NB4 (cell line): Measurements from ENCODE around the gene METRNL.

ENCODE experiments used
- DNase-seq: peaks from one replicate; pipeline ENCODE4 v3.0.0; 2010; ENCODE audit warnings: low read depth
- H3K4me3 ChIP-seq: one replicate; pipeline ENCODE4 v1.5.1; 2011; ENCODE audit warnings: mild to moderate bottlenecking, low read depth, low read length, moderate library complexity
- CTCF ChIP-seq: IDR thresholded peaks from one replicate; pipeline ENCODE4 v1.5.1; 2012; ENCODE audit warnings: low read depth, low read length
- MYC ChIP-seq: IDR thresholded peaks from 2 replicates; pipeline ENCODE4 v1.6.1; 2011; ENCODE audit warnings: low read depth, low read length
- POLR2A ChIP-seq: IDR thresholded peaks from 2 replicates; pipeline ENCODE4 v1.6.1; 2011; ENCODE audit warnings: mild to moderate bottlenecking; ENCODE audit not compliant: insufficient read length; ENCODE audit errors: extremely low read depth
- TF ChIP-seq, protein P1 (sequence below): IDR thresholded peaks from 2 replicates; pipeline ENCODE4 v1.6.1; 2011; ENCODE audit warnings: low read depth, low read length

METRNL gene

DNA sequence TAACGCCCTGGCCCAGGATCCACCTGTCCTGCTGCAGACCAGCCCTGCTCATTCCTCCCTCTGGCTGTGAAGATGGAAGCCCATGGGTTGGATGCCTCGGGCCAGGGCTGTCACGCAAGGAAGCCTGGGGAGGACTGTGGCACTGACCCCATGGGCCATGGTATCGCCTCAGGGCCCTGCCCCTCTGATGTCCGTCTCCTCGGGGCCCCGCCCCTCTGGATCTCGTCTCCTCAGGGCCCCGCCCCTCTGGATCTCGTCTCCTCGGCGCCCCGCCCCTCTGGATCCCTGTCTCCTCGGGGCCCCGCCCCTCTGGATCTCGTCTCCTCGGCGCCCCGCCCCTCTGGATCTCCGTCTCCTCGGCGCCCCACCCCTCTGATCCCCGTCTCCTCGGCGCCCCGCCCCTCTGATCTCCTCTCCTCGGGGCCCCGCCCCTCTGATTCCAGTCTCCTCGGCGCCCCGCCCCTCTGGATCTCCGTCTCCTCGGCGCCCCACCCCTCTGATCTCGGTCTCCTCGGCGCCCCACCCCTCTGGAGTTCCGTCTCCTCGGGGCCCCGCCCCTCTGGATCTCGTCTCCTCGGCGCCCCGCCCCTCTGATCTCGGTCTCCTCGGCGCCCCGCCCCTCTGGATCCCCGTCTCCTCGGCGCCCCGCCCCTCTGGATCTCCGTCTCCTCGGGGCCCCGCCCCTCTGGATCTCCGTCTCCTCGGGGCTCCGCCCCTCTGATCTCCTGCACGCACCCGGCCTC, 24.0 kb downstream of the METRNL start:
- no peak for DNase-seq

GRCh38 chr17:83103943-83104311, 24.5 kb downstream of the METRNL start:
- TF ChIP-seq POLR2A (no peak), MYC (no peak), CTCF (no peak)
- TF ChIP-seq, protein P1, sequence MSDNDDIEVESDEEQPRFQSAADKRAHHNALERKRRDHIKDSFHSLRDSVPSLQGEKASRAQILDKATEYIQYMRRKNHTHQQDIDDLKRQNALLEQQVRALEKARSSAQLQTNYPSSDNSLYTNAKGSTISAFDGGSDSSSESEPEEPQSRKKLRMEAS: no peak
- DNase-seq: no peak
- no peak overlapping the region for H3K4me3 ChIP-seq

More for the DNA sequence above, 24.0 kb downstream of the METRNL start:
- H3K4me3 ChIP-seq: no peak overlapping the region
- TF ChIP-seq CTCF: no peak
- no peak for TF ChIP-seq MYC
- TF ChIP-seq, protein P1: no peak

DNA sequence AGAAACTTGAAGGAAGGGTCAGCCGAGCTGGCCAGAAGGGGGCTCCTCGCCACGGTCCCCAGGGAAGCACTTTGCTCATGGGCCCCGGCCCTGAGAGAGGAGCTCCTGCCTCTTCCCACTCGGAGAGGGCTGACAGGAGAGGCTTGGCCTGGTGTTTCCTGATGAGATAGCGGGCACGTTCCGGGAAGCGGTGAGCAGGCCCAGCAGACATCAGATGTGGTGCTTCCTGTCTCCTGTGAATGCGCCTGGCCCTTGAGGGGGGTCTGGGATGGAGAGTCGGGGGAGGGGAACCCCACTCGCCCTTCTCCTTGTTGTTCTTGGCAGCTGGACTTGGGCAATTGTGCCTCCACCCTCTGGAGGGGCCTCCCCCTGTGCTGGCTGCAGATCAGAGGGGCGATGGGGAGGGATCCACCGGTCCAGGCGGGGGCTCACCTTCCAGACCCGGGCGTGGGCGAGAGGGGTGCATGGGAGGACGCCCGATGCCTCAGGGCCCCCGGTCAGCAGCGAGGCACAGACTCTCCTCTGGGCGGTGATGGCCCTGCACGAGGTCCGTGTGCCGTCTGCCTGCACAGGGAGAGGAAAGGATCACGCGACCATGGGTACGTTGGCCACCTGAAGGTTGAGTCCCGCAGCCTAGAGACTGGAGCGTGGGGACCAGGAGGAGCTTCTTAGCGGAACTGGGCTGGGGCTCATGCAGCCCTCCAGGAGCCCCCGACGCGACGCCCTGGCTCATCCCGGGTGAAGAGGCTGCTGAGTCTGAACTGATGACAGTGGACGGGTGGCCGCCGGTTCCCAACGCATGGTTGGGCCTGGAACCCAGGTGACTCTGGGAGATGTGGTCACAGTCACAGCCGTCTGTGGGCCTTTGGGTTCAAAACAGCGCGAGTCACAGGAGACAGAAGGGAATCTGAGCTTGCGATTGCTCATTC, 25.4 kb downstream of the METRNL start:
- H3K4me3 ChIP-seq: no peak overlapping the region
- DNase-seq: no peak
- TF ChIP-seq CTCF (no peak), POLR2A (no peak), MYC (no peak)
- TF ChIP-seq, protein P1: no peak

DNA sequence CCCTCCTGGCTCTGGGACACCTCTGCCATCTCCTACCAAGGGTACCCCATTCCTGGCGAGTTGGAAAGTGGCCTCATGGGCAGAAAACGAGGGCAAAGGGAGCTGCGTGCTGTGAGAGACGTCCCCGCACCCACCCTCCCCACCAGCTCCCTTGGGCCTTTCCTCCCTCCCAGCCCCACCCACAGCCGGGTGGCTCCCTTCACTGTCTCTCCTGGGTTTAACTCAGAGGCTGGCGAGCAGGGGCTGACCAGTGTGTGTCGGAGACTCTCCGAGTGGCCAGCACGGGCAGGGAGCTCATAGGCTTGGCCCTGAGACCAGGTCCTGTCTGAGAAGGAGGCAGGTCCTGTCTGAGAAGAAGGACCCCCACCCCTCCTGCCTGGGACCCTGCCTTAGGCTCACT, 26.1 kb downstream of the METRNL start:
- DNase-seq: no peak
- TF ChIP-seq MYC (no peak), CTCF (no peak), POLR2A (no peak)
- TF ChIP-seq, protein P1: no peak

GRCh38 chr17:83106056-83106588, 26.7 kb downstream of the METRNL start:
- no peak for DNase-seq
- TF ChIP-seq POLR2A: no peak
- TF ChIP-seq, protein P1: no peak
- no peak for TF ChIP-seq MYC
- TF ChIP-seq CTCF: no peak
- H3K4me3 ChIP-seq: no peak overlapping the region

More for the DNA sequence above, 26.1 kb downstream of the METRNL start:
- no peak overlapping the region for H3K4me3 ChIP-seq
